PC-9 (cell line): Measurements from ENCODE around the gene KLHL40. TPM values are rescaled to one million over a fixed set of nuclear protein-coding genes. Genes with fewer than 3 reads are reported as not detected.

Experiments
- BruUV-seq: library from RNA; stranded (reverse); fragments of 400-500 nt; replicated peaks from 2 replicates; lab custom pipeline; 2021; lab: Mats Ljungman, UMichigan
- CTCF ChIA-PET: fragments of 300-600 bp; sonication (Branson Sonifier 250); formaldehyde crosslinking; loops from one replicate; lab custom pipeline; 2022; ENCODE audit warnings: antibody characterized with exemption; lab: Charles Lee
- POLR2A ChIA-PET: fragments of 300-600 bp; sonication (Branson Sonifier 250); formaldehyde crosslinking; loops from one replicate; lab custom pipeline; 2022; ENCODE audit warnings: antibody characterized with exemption; ENCODE audit not compliant: unreplicated experiment; lab: Charles Lee
- DNase-seq, 2 experiments: peaks; one replicate each; pipeline versions ENCODE4 v3.0.0 to v3.0.0-alpha.2; 2015 to 2022; ENCODE audit warnings: mixed read lengths in 1 of 2
- H2AFZ ChIP-seq: fragments of 200-600 bp; sonication (generic); 2 replicates; pipeline ENCODE4 v1.8.1; 2017; ENCODE audit warnings: antibody characterized with exemption
- H3F3A ChIP-seq: fragments of 200-600 bp; sonication (generic); 2 replicates; pipeline ENCODE4 v1.8.1; 2017; ENCODE audit warnings: antibody characterized with exemption, mild to moderate bottlenecking, low read depth; ENCODE audit not compliant: insufficient read depth
- H3K27ac ChIP-seq: fragments of 200-600 bp; sonication (generic); 2 replicates; pipeline ENCODE4 v1.6.1; 2016; ENCODE audit warnings: mixed run types
- H3K27me3 ChIP-seq: fragments of 200-600 bp; sonication (generic); 2 replicates; pipeline ENCODE4 v1.6.1; 2016; ENCODE audit warnings: low read depth, mixed run types; ENCODE audit not compliant: insufficient read depth
- H3K36me3 ChIP-seq: fragments of 200-600 bp; sonication (generic); 2 replicates; pipeline ENCODE4 v1.6.1; 2016; ENCODE audit warnings: low read depth, mixed run types
- H3K4me1 ChIP-seq: fragments of 200-600 bp; sonication (generic); replicated peaks from 2 replicates; pipeline ENCODE4 v1.6.1; 2016; ENCODE audit warnings: mixed run types; ENCODE audit not compliant: insufficient read depth
- H3K4me2 ChIP-seq: fragments of 200-600 bp; sonication (generic); 2 replicates; pipeline ENCODE4 v1.6.1; 2017; ENCODE audit warnings: mixed run types
- H3K4me3 ChIP-seq: fragments of 200-600 bp; sonication (generic); 2 replicates; pipeline ENCODE4 v1.6.1; 2016; ENCODE audit warnings: mixed run types
- H3K79me2 ChIP-seq: fragments of 200-600 bp; sonication (generic); 2 replicates; pipeline ENCODE4 v1.6.1; 2017; ENCODE audit warnings: low read depth, mixed run types
- H3K9me2 ChIP-seq: fragments of 200-600 bp; sonication (generic); 2 replicates; pipeline ENCODE4 v1.8.1; 2017; ENCODE audit warnings: mild to moderate bottlenecking; ENCODE audit not compliant: insufficient read depth
- H3K9me3 ChIP-seq: fragments of 200-600 bp; sonication (generic); 2 replicates; pipeline ENCODE4 v1.8.1; 2016; ENCODE audit warnings: low read depth; ENCODE audit not compliant: insufficient read depth
- H4K20me1 ChIP-seq: fragments of 200-600 bp; sonication (generic); 2 replicates; pipeline ENCODE4 v1.8.1; 2017; ENCODE audit not compliant: insufficient read depth
- EZH2 ChIP-seq: fragments of 200-600 bp; sonication (generic); IDR thresholded peaks from 2 replicates; pipeline ENCODE4 v1.8.0; 2017; ENCODE audit warnings: antibody characterized with exemption, low read depth
- intact Hi-C: fragments of 100-400 bp; cut with micrococcal nuclease; formaldehyde crosslinking; loops from one replicate; pipeline ENCODE4 v1.10.0; 2022; ENCODE audit not compliant: unreplicated experiment
- total RNA-seq: library from RNA; stranded (reverse); gene quantifications from 2 replicates; pipeline ENCODE4 v1.2.3, GENCODE V29; 2021
- TF ChIP-seq, protein P1 (sequence below): fragments of 200-600 bp; sonication (generic); conservative IDR thresholded peaks from 2 replicates; pipeline ENCODE4 v1.6.1; 2017; ENCODE audit warnings: mixed run types, antibody characterized with exemption, mild to moderate bottlenecking, moderate library complexity

KLHL40 gene
- total RNA-seq, 1 experiment from 2014 or later = not detected

DNA sequence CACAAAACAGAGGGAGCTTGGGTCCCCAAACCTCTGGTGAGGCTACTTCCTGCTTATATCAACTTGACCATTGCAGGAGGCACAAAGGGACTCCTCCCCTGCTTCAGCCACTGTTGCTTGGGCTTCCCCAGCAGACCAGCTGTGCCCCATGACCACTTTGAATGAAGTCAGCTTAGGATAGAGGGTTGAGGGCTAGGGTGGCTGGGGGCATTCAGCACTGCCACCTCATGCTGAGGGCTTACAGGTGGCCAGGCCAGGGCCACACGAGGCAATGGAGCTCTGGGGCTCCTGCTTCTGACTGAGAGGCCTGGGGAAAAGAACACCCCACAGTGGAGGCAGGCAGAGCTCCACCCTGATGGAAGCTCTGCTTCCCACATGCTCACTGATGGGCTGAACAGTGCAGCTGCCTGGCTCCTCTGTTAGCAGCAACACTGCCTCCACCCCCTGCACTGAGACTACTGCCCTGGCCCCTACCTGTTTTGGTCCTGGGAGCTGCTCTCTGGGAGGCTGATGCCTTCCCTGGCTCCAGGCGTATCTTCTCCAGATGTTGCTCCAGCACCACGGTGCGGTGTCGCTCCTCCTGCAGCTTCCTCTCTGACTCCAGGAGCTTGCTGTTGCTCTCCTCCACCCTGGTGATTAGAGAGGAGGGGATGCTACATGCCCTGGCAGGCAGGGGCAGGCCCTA is 27.5 kb downstream of the KLHL40 start:
- Histone ChIP-seq H2AFZ (no peak overlapping the region), H3K79me2 (no peaks in the 10 kb centered on the region), H3K9me3 (no peaks in the 10 kb centered on the region), H4K20me1 (no peaks in the 10 kb centered on the region), H3K4me3 (no peak overlapping the region), H3K4me2 (no peak overlapping the region), H3K27me3 (no peaks in the 10 kb centered on the region), H3K9me2 (no peaks in the 10 kb centered on the region), H3K27ac (no peak overlapping the region), H3K36me3 (no peaks in the 10 kb centered on the region), H3F3A (no peaks in the 10 kb centered on the region), H3K4me1 (no peaks in the 10 kb centered on the region)
- ChIA-PET CTCF (no interaction called here), POLR2A (no interaction called here)
- no TSS peak for BruUV-seq
- intact Hi-C loops = no loop called here
- DNase-seq = no peak
- no peak for TF ChIP-seq EZH2
- TF ChIP-seq, protein P1, sequence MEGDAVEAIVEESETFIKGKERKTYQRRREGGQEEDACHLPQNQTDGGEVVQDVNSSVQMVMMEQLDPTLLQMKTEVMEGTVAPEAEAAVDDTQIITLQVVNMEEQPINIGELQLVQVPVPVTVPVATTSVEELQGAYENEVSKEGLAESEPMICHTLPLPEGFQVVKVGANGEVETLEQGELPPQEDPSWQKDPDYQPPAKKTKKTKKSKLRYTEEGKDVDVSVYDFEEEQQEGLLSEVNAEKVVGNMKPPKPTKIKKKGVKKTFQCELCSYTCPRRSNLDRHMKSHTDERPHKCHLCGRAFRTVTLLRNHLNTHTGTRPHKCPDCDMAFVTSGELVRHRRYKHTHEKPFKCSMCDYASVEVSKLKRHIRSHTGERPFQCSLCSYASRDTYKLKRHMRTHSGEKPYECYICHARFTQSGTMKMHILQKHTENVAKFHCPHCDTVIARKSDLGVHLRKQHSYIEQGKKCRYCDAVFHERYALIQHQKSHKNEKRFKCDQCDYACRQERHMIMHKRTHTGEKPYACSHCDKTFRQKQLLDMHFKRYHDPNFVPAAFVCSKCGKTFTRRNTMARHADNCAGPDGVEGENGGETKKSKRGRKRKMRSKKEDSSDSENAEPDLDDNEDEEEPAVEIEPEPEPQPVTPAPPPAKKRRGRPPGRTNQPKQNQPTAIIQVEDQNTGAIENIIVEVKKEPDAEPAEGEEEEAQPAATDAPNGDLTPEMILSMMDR = no peak

DNA sequence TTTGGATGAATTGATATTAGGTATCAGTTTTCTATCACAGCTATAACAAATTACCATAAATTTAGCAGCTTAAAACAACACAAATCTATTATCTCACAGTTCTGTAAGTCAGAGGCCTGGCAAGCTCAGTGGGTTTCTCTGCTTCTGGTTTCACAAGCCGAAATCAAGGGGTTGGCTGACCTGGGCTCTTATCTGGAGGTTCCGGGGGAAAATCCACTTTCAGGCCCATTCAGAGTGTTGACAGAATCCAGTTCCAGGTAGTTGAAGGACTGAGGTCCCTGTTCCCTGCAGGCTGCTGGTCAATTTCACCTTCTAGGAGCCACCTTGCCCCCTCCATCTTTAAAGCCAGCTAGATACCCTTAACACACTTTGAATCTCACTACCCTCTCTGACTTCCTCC is 28.4 kb downstream of the KLHL40 start:
- Histone ChIP-seq H3K4me3 (no peak overlapping the region), H3K9me3 (no peaks in the 10 kb centered on the region), H3K79me2 (no peaks in the 10 kb centered on the region), H3K27ac (no peak overlapping the region), H2AFZ (no peak overlapping the region), H3K4me2 (no peak overlapping the region), H4K20me1 (no peaks in the 10 kb centered on the region), H3K4me1 (no peaks in the 10 kb centered on the region), H3F3A (no peaks in the 10 kb centered on the region), H3K36me3 (no peaks in the 10 kb centered on the region), H3K27me3 (no peaks in the 10 kb centered on the region), H3K9me2 (no peaks in the 10 kb centered on the region)
- POLR2A ChIA-PET = no interaction called here
- no peak for TF ChIP-seq EZH2
- TF ChIP-seq, protein P1 = no peak
- no TSS peak for BruUV-seq
- intact Hi-C loops = no loop called here
- DNase-seq = no peak
- CTCF ChIA-PET = no interaction called here

DNA sequence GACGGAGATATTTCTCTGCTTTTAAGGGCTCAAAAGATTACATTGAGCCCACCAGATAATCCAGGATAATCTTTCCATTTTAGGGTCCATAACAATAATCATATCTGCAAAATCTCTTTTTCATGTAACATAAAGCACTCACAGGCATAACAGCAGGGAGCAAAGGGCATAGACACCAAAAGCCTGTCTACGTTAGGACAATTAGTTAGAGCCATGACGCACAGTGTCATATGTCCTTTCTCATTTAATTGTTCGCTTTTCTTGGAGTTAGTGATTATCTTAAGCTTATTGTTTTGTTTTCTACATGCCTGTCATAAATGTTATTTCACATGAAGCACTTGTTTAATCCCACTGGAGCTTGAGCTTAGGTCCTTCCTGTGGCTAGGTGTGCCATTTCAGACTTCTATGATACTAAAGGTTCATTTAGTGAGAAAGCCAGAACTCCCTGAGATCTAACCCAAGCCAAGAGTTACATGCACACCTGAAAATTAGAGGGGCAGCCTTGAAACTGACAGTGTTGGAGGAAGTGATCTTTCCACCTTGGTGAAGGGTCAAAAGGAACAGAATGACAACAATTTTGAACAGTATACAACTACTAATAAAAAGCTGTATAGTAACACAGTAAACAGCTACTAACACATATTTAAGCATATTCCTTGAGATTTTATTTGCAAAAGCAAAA is 29.0 kb downstream of the KLHL40 start:
- Histone ChIP-seq H3K27me3 (no peaks in the 10 kb centered on the region), H3F3A (no peaks in the 10 kb centered on the region), H3K4me1 (no peaks in the 10 kb centered on the region), H3K9me2 (no peaks in the 10 kb centered on the region), H2AFZ (no peak overlapping the region), H3K4me3 (no peak overlapping the region), H3K4me2 (no peak overlapping the region), H4K20me1 (no peaks in the 10 kb centered on the region), H3K79me2 (no peaks in the 10 kb centered on the region), H3K9me3 (no peaks in the 10 kb centered on the region), H3K27ac (no peak overlapping the region), H3K36me3 (no peaks in the 10 kb centered on the region)
- POLR2A ChIA-PET = no interaction called here
- CTCF ChIA-PET = no interaction called here
- DNase-seq = no peak
- TF ChIP-seq, protein P1 = no peak
- no peak for TF ChIP-seq EZH2
- intact Hi-C loops = no loop called here
- no TSS peak for BruUV-seq
